NOMO-1 treated with DMSO at 0.1 percent for 48 hours (cell line): ENCODE data around the gene NCLN.

Source experiments
- DNase-seq: peaks from one replicate; lab custom pipeline; 2025; ENCODE audit not compliant: unreplicated experiment; lab: John Stamatoyannopoulos, UW

The NCLN gene, protein sequence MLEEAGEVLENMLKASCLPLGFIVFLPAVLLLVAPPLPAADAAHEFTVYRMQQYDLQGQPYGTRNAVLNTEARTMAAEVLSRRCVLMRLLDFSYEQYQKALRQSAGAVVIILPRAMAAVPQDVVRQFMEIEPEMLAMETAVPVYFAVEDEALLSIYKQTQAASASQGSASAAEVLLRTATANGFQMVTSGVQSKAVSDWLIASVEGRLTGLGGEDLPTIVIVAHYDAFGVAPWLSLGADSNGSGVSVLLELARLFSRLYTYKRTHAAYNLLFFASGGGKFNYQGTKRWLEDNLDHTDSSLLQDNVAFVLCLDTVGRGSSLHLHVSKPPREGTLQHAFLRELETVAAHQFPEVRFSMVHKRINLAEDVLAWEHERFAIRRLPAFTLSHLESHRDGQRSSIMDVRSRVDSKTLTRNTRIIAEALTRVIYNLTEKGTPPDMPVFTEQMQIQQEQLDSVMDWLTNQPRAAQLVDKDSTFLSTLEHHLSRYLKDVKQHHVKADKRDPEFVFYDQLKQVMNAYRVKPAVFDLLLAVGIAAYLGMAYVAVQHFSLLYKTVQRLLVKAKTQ

DNA sequence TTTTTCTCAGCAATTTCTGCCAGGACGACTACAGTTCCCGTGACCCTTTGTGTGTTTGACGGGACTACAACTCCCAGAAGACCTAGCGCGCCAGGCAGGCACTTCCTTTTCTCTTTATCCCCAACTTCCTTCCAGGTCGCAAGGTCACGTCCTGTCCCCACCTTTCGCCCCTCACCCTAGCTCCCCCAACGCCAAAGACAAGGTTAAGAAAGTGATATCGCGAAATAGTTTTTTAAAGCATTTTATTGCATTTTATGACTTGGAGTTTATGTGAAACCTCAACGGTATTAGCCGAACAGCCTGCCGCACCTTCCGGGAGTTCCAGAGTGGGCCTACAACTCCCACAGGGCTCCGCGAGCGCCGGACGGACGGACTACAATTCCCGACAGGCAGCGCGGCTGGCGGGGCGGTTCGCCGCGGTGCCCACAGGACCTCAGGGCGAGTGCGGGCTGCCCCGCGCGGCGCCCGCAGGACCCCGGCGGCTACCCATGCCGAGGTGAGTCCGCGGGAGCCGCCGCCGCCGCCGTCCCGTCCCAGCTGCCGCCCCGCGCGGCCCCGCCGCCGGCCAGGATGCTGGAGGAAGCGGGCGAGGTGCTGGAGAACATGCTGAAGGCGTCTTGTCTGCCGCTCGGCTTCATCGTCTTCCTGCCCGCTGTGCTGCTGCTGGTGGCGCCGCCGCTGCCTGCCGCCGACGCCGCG is at the start of gene NCLN:
NCLN (plus strand) TSS at position 470 of the 699 bp plus-strand sequence; CDS start at position 571, 101 bp downstream.
- DNase-seq: peak; percentile 96

DNA sequence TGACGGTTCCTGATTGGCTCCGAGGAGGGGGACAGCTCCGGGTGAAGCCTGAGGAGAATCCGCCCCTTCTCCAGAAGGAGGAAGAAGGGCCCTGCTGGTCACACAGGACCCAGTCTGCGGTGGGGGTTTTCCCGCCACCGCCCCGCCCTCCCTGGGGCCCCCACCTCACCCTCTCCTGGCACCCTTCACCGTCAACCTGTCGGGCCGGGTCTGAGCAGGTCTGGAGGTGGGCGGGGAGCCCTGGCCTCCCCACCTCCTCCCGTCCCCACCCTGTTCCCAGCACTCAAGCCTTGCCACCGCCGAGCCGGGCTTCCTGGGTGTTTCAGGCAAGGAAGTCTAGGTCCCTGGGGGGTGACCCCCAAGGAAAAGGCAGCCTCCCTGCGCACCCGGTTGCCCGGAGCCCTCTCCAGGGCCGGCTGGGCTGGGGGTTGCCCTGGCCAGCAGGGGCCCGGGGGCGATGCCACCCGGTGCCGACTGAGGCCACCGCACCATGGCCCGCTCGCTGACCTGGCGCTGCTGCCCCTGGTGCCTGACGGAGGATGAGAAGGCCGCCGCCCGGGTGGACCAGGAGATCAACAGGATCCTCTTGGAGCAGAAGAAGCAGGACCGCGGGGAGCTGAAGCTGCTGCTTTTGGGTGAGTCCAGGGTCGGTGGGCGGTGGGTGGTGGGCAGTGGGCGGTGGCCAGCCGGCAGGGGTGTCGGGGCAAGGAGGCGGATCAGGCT is 49.6 kb upstream of the NCLN start, which contains the start of gene GNA15:
GNA15 (plus strand) TSS at position 73 of the 723 bp plus-strand sequence; CDS start at position 491, 418 bp downstream.
- DNase-seq: peak; percentile 47

DNA sequence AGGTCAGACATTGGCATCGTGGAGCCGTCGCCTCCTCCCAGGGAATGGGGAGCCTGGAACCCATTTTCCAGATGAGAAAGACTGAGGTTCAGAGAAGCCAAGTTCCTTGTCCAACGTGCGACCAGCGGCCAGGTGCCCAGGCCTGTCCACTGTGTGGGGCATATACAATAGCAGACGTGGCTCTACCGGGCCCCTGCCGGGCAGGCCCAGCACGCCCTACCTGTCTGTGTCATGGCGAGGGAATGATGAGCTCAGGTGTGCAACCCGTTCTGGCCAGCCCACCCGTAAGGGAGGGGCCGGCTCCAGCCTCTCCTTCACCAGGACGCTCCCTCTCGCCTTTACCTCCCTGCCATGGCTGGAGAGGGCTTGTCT is 49.1 kb upstream of the NCLN start:
- DNase-seq: no peak

DNA sequence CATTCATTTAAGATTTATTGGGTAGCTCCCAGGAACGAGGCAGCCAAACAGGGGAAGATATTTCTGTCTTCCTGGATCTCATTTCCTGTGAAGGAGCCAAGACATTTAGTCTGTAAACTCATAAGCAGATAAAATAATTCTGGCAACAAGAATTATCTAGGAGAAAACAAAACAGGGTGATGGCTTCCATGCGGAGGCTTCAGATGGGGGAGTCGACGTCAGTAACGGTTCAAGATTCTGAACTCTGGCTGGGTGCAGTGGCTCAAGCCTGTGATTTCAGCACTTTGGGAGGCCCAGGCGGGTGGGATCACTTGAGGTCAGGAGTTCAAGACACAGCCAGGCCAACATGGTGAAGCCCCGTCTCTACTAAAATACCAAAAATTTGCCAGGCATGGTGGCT is 48.6 kb upstream of the NCLN start:
- no peak for DNase-seq

DNA sequence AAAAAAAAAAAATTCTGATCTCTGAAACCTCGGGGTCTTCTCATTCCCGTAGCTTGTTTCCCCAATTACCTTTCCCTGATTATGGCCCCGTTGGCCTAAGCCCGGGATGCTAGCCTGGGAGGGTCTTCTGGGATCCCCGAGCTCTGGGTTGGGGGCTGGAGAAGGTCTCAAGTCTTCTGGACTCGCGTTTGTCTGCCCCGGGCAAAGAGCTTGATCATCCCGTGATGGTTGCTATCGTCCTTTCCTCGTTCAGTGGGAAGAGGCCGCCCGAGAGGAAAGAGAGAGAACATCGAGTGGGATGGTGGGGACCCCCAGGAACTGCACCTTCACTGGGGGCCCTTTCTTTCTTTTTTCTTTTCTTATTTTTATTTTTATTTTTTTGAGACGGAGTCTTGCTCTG is 47.5 kb upstream of the NCLN start:
- no peak for DNase-seq

DNA sequence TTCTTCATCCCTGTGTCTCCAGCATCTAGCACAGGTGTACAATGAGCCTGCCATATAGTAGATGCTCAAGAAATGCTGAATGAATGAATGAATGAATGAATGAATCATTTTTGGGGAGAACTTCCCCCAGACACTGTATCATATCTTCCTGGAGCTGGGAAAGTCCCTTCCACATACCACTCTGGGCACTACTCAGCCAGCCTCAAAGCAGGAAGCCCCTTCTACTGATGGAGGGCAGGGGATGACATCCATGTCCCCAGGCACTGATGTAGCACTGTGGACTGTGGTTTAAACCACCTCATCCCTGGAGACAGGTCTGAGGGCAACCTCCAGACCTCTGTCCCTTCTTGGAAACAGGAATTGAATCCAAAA is 45.1 kb upstream of the NCLN start:
- no peak for DNase-seq

DNA sequence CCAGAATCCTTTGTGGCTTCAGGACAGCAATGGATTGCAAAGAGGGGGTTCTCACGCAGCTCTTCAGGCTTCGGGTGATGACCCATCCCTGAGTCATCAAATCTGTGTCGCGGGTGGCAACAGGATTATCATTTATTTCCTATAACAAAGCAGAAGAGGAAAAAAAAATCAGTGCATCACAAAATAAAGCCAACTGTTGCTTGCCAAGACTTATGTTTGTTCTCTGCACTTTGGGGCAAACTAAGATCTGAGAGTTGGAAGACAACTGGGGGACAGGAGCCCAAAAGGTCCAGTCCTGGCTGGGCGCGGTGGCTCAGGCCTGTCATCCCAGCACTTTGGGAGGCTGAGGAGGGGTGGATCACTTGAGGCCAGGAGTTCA is 43.4 kb upstream of the NCLN start:
- peak; percentile 68 for DNase-seq

DNA sequence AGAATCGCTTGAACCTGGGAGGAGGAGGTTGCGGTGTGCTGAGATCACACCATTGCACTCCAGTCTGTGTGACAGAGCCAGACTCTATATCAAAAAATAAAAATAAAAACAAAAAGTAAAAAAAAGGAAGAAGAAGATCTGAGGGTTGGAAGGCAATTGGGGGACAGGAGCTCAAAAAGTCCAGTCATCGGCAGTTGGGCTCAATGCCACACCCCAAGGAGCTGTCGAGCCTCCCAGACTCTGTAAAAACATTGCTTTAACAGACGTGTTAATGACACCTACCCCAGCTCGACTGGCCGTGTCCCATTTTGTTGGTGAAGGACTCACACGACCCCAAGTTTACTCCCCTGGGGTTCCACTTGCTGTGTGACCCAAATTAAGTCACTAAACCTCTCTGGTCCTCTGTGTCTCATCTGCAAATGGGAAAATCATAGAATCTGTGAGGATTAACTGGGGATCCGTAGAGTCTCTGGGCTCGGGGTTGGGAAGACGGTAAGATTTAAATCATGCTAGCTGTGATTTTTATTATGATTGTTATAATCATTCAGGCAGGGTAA is 42.9 kb upstream of the NCLN start:
- DNase-seq: no peak

DNA sequence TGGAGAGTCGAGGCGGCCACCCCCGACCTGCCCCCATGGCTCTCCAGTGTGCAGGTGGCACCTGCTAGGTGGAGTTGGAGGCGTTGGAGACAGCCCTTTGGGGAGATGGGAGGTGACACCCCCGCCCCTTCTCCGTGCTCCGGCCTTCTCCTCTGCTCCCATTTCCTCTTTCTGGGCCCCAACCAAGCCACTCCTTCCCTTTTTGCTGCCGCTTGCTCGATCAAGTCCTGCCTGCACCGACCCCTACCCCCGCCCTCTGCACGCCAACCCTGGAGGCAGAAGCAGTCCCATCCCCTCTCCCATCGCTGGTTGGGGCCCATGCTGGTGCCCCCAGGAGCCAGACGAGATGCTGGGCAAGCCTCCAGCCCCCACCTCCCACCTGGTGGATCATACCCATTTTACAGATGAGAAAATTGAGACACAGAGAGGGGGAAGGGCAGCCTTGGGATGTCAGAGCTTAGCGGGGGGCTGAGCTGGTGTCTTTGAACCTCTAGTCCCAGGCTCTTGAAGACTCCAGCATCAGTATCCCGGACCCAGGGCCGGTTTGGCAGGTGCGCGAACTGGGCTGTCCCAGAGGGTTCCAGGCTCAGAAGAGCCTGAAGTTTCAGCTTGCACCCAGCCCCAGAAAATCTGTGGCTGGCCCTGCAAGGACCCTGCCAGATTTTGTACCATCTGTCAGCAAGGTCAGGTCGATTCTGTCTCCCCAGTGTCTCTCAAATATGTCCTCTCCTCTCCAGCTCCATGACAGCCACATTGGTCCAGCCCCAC is 39.6 kb upstream of the NCLN start:
- peak; percentile 81 for DNase-seq

DNA sequence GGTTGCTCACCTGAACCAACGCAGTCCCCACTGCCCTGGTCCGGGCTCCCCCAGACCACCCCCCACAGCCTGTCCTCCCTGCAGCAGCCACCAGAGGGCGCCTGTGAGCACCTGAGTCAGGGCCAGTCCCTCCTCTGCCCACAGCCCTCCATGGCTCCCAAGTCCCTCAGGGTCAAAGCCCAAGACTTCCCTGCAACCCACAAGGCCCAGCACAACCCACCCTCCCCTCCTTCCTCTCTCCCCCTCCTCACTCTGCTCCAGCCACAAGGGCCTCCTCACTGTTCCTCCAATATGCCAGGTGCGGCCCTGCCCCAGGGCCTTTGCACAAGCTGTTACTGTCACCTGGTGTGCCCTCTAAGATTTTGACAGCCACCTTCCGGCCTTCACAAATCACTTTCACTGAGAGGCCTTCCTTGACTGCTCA is 39.0 kb upstream of the NCLN start:
- DNase-seq: no peak

DNA sequence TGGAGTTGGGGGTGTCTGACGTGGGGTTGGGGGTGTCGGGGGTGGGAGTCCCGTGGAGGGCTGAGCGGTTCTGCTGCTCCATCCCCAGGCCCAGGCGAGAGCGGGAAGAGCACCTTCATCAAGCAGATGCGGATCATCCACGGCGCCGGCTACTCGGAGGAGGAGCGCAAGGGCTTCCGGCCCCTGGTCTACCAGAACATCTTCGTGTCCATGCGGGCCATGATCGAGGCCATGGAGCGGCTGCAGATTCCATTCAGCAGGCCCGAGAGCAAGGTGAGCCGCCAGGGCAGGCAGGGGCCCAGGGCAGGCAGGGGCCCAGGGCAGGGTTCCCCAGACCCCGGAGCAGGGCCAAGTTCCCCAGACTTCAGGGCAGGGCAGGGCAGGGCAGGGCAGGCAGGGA is 37.2 kb upstream of the NCLN start:
- DNase-seq: no peak

DNA sequence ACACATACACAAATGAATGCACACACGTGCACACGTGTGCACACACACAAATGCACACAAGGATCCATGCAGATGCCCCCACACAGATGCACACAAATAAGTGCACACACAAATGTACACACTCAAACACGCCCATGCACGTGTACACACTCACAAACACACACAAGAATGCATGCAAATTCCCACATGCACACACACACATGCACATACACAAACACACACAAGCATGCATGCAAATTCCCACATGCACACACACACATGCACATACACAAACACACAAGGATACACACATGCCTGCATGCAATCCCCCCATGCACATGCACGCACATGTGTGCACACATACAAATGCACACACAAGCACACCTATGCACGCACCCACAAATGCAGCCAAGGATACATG is 36.6 kb upstream of the NCLN start:
- no peak for DNase-seq

DNA sequence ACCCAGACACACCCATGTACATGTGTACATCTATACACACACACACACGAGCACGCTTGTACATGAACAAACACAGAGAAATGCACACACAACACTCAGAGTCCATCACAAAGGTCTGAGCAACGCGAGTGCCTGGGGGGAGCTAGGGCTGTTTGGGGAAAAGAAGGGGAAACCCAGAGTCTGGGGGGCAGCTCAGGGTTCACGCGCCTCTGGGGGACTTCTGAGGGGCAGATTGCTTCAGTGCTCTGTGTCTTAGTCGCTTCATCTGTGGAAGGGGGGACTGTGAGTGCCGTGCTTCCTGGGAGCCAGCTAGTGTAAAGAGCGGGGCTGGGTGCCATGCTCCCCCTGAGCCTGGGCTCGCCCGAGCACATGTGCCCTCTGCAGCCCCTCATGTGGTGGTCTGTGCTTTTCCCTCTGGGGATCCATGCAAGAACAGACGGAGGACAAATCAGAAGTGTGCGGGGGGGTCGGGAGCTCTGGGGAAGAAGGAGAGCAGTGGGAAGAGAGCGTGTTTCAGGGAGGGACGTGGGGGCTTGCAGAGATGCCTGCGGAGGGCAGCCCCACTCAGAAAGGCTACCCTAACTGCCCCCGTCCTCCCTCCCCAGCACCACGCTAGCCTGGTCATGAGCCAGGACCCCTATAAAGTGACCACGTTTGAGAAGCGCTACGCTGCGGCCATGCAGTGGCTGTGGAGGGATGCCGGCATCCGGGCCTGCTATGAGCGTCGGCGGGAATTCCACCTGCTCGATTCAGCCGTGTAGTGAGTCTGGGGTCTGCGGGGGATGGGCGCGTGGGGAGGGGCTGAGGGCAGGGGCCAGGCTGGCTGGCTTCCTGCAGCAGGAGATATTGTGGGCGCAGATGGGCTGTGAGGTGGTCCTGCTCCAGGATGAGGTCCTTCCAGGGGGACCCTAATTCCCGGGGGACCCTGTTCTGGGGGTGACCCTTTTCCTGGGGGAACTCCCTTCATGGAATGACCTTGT is 35.9 kb upstream of the NCLN start:
- DNase-seq: no peak

DNA sequence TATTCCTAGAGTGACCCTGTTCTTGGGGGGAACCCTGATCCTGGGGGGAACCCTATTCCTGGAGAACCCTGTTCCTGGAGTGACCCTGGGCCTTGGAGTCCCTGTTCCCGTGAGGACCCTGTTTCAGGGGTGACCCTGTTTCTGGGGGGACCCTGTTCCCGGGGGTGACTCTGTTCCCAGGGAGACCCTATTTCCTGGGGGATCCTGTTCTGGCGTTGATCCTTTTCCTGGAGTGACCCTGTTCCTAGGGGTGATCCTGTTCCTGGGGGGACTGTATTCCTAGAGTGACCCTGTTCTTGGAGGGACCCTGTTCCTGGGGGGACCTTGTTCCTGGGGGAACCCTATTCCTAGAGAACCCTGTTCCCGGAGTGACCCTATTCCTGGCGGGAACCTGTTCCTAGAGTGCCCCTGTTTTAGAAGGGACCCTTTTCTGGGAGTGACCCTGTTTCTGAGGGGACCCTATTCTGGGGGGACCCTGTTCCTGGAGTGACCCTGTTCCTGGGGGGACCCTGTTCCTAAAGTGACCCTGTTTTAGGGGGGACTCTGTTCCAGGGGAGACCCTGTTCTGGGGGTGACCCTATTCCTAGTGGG is 34.9 kb upstream of the NCLN start:
- no peak for DNase-seq

DNA sequence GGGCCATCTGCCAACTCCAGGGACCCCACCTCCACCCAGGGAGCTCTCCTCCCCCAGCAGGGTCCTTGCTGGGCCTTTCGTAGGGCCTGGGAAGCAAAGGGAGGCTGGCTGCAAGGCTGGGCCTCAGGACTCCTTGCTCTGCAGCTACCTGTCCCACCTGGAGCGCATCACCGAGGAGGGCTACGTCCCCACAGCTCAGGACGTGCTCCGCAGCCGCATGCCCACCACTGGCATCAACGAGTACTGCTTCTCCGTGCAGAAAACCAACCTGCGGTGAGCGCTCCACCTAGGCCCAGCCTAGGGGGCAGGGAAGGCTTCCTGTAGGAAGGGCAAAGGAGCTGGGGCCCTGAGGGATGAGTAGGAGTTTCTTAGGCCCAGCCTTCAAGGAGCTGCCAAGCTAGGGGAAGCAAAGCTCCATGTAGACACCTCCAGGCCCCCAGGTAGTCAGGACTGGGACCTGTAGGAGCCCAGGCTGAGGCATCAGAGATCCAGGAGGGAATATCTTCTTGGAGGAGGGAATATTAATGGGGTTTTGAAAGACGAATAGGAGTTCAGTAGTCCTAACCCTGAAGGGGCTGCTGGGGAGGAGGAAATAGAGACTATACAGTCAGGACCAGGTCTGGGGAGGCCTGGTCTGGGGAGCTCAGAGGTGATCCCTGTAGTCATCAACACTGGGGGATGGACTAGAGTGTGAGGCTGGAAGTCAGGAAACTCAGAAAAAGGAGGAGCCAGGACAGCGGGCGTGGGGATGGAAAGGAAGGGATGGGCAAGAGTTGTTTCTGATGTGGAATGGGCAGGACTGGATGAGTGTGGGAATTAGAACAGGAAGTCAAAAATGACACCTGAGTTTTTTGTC is 33.9 kb upstream of the NCLN start:
- no peak for DNase-seq

DNA sequence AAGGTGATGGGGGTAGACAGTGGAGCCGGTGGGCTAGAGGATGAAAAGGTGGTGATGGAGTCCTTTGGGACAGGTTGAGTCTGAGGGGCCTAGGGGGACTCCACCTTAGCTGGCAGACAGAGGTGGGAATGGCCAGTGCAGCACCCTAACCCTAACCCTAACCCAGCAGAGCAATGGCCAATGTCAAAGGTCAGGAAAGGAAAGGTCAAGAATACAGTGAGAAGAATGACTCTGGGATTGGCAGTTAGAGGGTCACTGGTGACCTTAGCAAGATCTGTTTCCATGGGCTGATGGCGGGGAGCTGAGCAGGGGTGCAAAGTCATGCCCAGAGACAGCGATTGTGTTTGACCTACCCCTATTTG is 33.3 kb upstream of the NCLN start:
- no peak for DNase-seq

DNA sequence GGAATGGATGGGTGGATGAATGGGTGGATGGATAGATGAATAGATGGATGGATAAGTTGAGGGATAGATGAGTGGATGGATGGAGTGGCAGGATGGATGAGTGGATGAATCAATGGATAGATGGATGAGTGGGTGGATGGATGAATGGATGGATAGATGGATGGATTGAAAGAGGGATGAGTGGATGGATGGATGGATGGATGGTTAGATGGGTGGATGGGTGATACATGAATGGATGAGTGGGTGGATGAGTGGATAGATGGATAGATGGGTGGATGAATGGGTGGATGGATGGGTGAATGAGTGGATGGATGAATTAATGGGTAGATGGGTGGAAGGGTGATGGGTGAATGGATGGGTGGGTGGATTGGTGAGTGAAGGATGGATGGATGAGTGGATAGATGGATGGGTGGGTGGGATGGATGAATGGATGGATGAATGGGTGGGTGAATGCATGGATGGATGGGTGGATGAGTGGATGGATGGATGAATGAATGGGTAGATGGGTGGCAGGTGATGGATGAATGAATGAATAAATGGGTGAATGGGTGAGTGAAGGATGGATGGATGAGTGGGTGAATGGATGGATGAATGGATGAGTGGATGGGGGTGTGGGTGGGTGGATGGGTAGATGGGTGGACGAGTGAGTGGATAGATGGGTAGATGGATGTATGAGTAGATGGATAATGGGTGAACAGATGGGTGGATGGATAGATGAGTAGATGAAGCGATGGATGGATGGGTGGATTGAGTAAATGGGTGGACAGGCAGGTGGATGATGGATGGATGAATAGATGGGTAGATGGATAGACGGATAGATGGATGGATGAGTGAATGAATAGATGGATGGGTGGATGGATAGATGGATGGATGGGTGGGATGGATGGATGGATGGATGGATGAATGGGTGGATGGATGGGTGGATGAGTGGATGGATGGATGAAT is 32.2 kb upstream of the NCLN start:
- DNase-seq: no peak
